ENCODE measurements around the gene SFTPA1.
"Not testable (repeated sequence)": the region's sequence is repeated elsewhere in the genome, so short reads cannot be mapped to it uniquely, and the experiment has no call there.

SFTPA1 gene

GRCh38 chr10:79610601-79611191, at the start of gene SFTPA1:
Gene SFTPA1, plus strand, starts transcription at chr10:79610939. Its CDS starts 887 bp downstream, at chr10:79611826.
- DNase-seq (ENCODE audit: low spot score) (no peak), FAIRE-seq (no peak)

GRCh38 chr10:79561257-79561656, 49.5 kb upstream of the SFTPA1 start:
- DNase-seq (ENCODE audit: low spot score) (no peak), FAIRE-seq (peak; percentile 30)

GRCh38 chr10:79562135-79562756, 48.5 kb upstream of the SFTPA1 start:
- peak; percentile 84 for FAIRE-seq
- DNase-seq (ENCODE audit: low spot score): peak; percentile 77

DNA sequence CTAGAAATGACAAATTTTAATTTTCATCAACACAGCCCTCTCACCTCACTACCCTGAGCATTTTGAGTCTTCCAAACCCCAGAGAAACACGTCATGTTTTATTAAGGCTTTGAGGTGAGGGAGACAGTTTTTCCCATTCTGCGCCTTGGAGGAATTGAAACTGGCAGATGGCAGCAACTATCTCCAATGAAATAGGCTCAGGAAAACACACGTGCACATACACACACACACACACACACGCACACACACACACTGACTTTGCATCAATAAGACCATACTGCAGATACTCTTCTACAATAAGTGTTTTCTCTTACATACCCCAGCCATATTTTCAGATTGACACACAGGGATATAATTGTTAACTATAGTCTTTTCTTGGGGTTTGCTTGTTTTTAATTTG, 47.3 kb upstream of the SFTPA1 start:
- no peak for DNase-seq (ENCODE audit: low spot score)
- FAIRE-seq: no peak

DNA sequence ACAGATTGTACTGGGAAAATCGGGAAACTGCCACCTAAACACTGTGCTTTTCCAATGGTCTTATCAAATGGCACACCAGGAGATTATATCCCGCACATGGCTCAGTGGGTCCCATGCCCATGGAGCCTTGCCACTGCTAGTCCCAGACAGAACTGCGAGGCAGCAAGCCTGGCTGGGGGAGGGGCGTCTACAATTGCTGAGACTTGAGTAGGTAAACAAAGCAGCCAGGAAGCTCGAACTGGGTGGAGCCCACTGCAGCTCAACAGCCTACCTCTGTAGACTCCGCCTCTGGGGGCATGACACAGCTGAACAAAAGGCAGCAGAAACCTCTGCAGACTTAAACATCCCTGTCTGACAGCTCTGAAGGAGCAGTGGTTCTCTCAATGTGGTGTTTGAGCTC, 40.1 kb upstream of the SFTPA1 start:
- not testable (repeated sequence) for FAIRE-seq; DNase-seq (ENCODE audit: low spot score)

DNA sequence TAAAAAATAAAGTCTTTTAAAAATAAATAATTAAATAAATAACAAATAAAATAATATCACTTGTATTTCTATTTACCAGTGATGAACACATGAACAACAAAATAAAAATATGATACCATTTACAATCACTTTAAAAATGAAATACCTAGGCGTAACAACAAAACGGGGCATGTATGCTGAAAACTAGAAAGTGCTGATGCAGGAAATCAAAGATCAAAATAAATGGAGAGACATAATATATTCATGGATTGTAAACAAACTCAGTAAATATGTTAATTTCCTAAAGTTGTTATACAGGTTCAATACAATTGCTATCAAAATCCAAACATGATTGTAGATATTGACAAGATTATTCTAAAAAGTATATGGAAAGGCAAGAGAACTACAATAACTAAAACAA, 31.4 kb upstream of the SFTPA1 start:
- FAIRE-seq (no peak), DNase-seq (ENCODE audit: low spot score) (no peak)

GRCh38 chr10:79581044-79581443, 29.7 kb upstream of the SFTPA1 start:
- DNase-seq (ENCODE audit: low spot score) (no peak), FAIRE-seq (no peak)

DNA sequence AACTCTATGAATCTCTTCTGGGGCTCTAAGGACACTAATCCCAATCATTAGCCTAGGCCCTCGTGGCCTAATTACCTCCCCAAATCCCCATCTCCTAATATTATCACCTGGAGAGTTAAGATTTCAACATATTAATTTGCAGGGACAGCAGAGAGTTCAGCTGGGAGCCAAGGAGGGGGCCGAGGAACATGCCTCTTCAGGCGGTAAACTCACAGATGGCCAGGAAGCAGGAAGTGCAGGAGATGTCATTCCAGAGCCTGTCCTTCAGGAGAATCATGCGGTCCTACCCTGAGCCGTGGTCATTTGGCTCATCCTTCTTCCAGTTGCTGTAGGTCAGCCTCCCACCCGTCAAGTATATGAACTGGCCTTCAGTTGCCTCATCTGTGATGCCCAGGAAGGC, 28.6 kb upstream of the SFTPA1 start:
- FAIRE-seq (peak; percentile 86), DNase-seq (ENCODE audit: low spot score) (no peak)

GRCh38 chr10:79582954-79583353, 27.8 kb upstream of the SFTPA1 start:
- not testable (repeated sequence) for DNase-seq (ENCODE audit: low spot score)
- FAIRE-seq: peak; percentile 77

DNA sequence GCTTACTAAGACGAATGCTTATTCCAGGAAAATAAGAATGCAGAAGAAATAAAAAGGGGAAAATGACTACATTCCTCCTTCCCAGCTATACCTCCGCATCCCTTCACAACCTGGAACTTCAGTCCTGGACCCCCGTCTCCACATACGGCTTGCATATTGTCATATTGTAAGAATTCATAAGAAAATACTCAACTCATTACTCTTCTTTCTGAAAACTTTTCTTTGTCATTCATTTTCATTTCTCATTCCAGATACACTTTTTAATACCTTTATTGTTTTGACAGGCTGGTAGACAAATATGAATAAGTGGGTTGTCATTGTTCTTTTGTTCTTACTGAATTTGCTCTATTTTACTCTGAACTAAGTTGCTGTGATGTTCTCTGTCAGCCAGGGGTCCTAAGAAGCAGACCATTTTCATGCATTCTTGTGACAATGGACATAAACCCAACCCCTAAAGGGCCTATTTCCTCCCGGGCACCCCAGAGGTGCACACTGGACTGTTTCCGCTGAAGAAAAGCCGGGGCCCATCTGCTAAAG, 27.2 kb upstream of the SFTPA1 start:
- DNase-seq (ENCODE audit: low spot score) (no peak), FAIRE-seq (no peak)

DNA sequence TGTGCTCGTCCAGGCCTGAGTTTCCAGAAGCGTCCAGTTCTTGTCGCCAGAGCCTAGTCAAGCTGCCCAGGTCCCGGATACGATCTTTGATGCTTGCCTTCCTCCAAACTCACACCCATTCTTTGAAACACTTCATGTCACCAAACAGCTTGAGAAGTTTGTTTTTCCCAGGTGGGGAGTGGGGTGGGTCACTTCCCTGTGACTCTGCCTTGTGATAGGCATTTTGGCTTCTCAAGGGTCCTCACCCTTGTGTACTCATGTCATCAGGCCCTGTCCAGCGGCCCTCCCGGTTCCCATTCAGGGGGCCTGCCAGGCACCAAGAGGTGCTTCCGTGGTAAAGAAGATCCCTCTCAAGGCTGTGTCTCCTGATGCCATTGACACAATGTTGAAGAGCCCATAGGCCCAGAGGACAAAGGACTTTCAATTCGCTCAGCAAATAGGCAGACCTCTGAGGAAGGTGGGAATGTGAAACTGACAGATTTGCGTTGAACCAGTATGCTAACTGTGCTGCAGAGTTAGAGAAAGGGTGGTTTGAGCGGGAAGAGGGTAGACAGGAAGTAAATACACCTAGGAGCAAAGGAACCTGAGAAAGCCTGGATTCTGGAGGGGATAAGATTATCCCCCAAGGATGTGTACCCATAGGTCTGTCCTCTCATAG, 24.7 kb upstream of the SFTPA1 start:
- DNase-seq (ENCODE audit: low spot score) (no peak), FAIRE-seq (peak; percentile 58)

- no peak for DNase-seq (ENCODE audit: low spot score)
- no peak for FAIRE-seq
These were observed 23.8 kb upstream of the SFTPA1 start for GRCh38 chr10:79586933-79587332.

- FAIRE-seq: no peak
- no peak for DNase-seq (ENCODE audit: low spot score)
These were observed 21.9 kb upstream of the SFTPA1 start for GRCh38 chr10:79588800-79589199.

DNA sequence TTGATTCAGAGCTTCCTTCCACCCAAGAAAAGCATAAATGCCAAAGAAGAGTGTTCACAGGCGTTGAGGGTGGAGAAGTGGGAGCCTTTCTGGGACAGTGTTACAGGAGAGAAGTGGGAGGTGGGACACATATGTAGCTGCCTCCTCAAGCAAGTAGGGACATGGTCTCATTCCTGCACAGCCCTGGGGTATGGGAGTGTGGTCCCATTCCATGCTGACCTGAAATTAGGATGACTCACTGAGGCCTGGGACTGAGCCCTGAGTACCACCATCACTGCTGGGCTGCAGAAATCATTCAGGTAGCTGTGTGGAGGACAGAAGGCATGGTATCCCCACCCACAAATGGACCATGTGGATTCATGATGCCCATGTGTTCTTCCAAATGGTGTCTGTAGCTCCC, 17.4 kb upstream of the SFTPA1 start:
- FAIRE-seq (no peak), DNase-seq (ENCODE audit: low spot score) (no peak)

DNA sequence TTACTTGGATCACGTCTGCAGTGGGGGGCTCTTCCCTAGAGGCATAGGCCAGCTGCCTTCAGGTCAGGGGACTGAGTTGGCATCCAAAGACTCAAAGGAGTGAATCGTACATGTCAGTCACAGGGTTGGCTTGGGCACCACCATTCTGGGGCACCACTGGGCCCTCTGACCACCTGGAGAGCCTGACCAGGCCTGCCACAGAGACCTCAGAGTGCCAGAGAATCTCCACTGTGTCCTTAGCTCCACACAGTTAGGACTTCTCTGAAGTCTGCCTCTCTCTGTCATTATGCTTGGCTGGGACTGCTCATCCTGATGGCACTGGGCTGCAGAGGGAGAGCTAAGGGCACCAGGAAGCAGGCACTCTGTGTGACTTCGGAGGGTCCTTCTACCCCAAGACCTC, 16.2 kb upstream of the SFTPA1 start:
- DNase-seq (ENCODE audit: low spot score); FAIRE-seq: not testable (repeated sequence)

DNA sequence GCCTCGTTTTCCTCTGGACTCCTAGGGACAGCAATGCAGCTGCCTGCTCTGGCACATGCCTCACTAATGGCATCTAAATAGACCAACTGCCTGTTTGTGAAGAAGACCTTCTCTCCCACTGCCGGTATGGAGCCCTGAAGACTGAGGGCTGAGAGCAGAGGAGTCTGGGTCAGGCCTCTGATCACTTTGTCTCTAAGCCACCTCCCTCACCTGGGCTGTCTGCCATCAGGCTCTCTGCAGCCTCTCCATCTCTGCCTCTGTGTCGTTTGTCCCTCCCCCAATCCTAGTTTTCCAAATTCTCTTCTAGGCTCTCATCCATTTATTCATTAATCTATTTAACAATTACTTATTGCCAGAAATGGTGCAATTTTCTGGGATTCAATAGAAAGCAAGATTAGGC, 15.2 kb upstream of the SFTPA1 start:
- DNase-seq (ENCODE audit: low spot score) (no peak), FAIRE-seq (no peak)

GRCh38 chr10:79599644-79600043, 11.1 kb upstream of the SFTPA1 start:
- DNase-seq (ENCODE audit: low spot score); FAIRE-seq: not testable (repeated sequence)

DNA sequence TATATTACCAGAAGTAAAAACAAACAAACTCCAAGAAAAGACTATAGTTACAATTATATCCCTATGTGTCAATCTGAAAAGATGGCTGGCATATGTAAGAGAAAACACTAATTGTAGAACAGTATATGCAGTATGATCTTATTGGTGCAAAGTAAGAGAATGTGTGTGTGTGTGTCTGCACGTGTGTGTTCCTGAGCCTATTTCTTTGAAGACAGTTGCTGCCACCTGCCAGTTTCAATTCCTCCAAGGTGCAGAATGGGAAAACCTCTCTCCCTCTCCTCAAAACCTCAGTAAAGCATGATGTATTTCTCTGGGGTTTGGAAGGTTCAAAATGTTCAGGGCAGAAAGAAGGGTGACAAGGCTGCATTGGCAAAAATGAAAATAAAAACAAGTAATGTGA, 8.8 kb upstream of the SFTPA1 start:
- FAIRE-seq: no peak
- DNase-seq (ENCODE audit: low spot score): no peak

DNA sequence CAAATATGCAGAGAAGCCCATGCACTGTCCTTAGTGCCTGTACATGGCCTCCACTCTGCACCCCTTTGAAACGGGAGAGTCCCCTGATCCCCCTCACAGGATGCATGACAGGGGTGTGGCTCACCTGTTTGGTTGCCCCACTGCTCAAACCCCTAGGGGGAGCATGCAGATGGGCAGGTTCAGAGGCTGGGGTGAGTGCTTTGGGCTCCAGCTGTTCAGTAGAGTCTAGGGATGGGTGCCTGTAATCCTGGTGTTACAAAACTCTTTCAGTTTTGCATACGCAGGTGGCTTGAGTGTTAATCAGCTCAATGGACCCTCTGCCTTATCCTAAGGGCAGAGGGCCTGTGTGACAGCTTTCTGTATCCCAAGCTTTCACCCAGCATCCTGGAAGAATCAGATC, 7.8 kb upstream of the SFTPA1 start:
- FAIRE-seq: no peak
- no peak for DNase-seq (ENCODE audit: low spot score)

- no peak for FAIRE-seq
These were observed 6.4 kb upstream of the SFTPA1 start for GRCh38 chr10:79604294-79604693.

GRCh38 chr10:79605308-79605707, 5.4 kb upstream of the SFTPA1 start:
- no peak for DNase-seq (ENCODE audit: low spot score)

More at GRCh38 chr10:79604294-79604693, 6.4 kb upstream of the SFTPA1 start:
- no peak for DNase-seq (ENCODE audit: low spot score)

More at GRCh38 chr10:79605308-79605707, 5.4 kb upstream of the SFTPA1 start:
- FAIRE-seq: no peak

Measured in urothelium cell line (cell line).